Prostate gland (tissue), 2 donors: ENCODE data around the gene SLAMF8. TPM values are rescaled to one million over a fixed set of nuclear protein-coding genes. Genes with fewer than 3 reads are reported as not detected.
A peak's percentile ranks its signal among the peaks of the same experiment; 100 is the strongest.

Experiments used
- DNase-seq: peaks from one replicate; pipeline ENCODE4 v3.0.0-alpha.2; 2019; ENCODE audit warnings: low spot score
- H3K27ac ChIP-seq, 2 donors: fragments of 200-600 bp; sonication (generic); 2 replicates each; pipeline ENCODE4 v1.5.1; 2017 to 2019
- H3K27me3 ChIP-seq: fragments of 200-600 bp; sonication (generic); replicated peaks from 2 replicates; pipeline ENCODE4 v1.5.1; 2019; ENCODE audit not compliant: insufficient read depth
- H3K36me3 ChIP-seq, 2 donors: fragments of 200-600 bp; sonication (generic); 1 replicate in 1 of 2; 2 replicates in 1 of 2; pipeline versions ENCODE4 v1.5.1 to v1.8.1; 2017 to 2019
- H3K4me1 ChIP-seq: fragments of 200-600 bp; sonication (generic); replicated peaks from 2 replicates; pipeline ENCODE4 v1.5.1; 2019
- H3K4me3 ChIP-seq, 2 donors: fragments of 200-600 bp; sonication (generic); 2 replicates each; pipeline ENCODE4 v1.5.1; 2017 to 2019
- H3K9me3 ChIP-seq: fragments of 200-600 bp; sonication (generic); 2 replicates; pipeline ENCODE4 v1.5.1; 2017
- POLR2A ChIP-seq: fragments of 450-650 bp; IDR thresholded peaks from one replicate; pipeline ENCODE4 v1.6.1; 2016; ENCODE audit warnings: antibody characterized with exemption, mild to moderate bottlenecking
- POLR2AphosphoS5 ChIP-seq: sonication (generic); formaldehyde crosslinking; IDR thresholded peaks from one replicate; pipeline ENCODE4 v1.6.1; 2017; ENCODE audit warnings: antibody characterized with exemption
- WGBS: methylation state at CpG from one replicate; pipeline ENCODE4 v1.1.5; 2018; 5-methylcytosine and 5-hydroxymethylcytosine counted together
- intact Hi-C: fragments of 100-400 bp; cut with DNase I; formaldehyde crosslinking; loops from one replicate; pipeline ENCODE4 v1.14.2; 2022
- total RNA-seq, 2 donors: library from RNA; depleted of rRNA; stranded (reverse); fragments of >200 nt; gene quantifications; one replicate each; pipeline ENCODE4 v1.1.0, GENCODE V29; 2016
- TF ChIP-seq, protein P1 (sequence below), 4 experiments: fragments of 200-600 bp in 2 of 4; fragments of 450-650 bp in 2 of 4; sonication (generic) in 2 of 4; IDR thresholded peaks; 1 replicate in 3 of 4; 2 replicates in 1 of 4; pipeline ENCODE4 v1.5.1; 2016 to 2019; ENCODE audit warnings: antibody characterized with exemption in 4 of 4, mild to moderate bottlenecking in 2 of 4, moderate library complexity in 2 of 4

The SLAMF8 gene
- total RNA-seq, 2 donors from 2014 or later = 1.1 to 1.2 TPM

DNA sequence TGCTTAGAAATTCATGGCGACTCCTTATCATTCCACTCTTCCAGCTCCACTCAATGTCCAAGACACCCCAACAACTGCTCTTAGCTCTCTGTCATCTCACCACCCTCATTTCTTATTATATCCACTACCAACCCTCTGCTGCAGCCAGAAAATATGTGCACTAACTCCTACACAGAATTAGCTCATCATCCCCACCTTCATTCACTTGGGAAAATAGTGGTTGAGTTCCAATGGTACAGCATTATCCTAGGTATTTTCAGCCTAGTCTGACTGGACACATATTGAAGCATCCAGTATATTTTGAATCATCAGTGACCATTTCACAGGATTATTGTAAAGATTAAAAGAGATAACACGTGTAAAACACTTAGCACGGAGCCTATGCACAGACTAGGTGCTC is 52.5 kb downstream of the SLAMF8 start:
- intact Hi-C loops = no loop called here
- TF ChIP-seq POLR2AphosphoS5 (no peak), POLR2A (no peak)
- TF ChIP-seq, protein P1, sequence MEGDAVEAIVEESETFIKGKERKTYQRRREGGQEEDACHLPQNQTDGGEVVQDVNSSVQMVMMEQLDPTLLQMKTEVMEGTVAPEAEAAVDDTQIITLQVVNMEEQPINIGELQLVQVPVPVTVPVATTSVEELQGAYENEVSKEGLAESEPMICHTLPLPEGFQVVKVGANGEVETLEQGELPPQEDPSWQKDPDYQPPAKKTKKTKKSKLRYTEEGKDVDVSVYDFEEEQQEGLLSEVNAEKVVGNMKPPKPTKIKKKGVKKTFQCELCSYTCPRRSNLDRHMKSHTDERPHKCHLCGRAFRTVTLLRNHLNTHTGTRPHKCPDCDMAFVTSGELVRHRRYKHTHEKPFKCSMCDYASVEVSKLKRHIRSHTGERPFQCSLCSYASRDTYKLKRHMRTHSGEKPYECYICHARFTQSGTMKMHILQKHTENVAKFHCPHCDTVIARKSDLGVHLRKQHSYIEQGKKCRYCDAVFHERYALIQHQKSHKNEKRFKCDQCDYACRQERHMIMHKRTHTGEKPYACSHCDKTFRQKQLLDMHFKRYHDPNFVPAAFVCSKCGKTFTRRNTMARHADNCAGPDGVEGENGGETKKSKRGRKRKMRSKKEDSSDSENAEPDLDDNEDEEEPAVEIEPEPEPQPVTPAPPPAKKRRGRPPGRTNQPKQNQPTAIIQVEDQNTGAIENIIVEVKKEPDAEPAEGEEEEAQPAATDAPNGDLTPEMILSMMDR (IDR thresholded peaks at IDR 0.05) = no peak
- no peak for DNase-seq
- no peak overlapping the region for H3K4me3 ChIP-seq
- H3K9me3 ChIP-seq = no peaks in the 10 kb centered on the region
- 78% methylated on average over 3 of the region's 3 CpGs for WGBS
- H3K36me3 ChIP-seq = no peaks in the 10 kb centered on the region
- H3K4me1 ChIP-seq = no peaks in the 10 kb centered on the region
- no peak overlapping the region for H3K27ac ChIP-seq
- no peaks in the 10 kb centered on the region for H3K27me3 ChIP-seq

DNA sequence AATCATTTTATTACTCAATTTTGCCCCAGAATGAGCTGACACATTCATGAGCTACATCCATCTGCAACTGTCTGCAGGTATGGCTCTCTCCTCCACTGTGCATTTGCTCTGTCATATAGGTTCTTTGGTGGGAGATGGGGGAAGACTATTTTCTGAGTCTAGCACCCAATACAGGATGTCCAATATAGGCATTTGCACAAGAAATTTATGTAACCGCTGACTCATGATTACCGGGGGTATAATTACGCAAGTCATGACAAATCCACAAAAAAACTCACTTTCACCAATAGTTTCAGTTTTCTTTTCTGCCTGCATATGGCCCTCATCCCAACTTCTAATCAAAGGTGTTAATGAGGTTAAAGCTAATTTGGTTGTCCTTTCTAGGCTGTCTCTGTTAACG is 53.3 kb downstream of the SLAMF8 start:
- DNase-seq = no peak
- 84% methylated on average over 4 of the region's 4 CpGs for WGBS
- no peaks in the 10 kb centered on the region for H3K36me3 ChIP-seq
- H3K4me3 ChIP-seq = no peak overlapping the region
- H3K27me3 ChIP-seq = no peaks in the 10 kb centered on the region
- TF ChIP-seq, protein P1 (IDR thresholded peaks at IDR 0.05) = no peak
- TF ChIP-seq POLR2AphosphoS5 (no peak), POLR2A (no peak)
- intact Hi-C loops = no loop called here
- H3K4me1 ChIP-seq = no peaks in the 10 kb centered on the region
- no peak overlapping the region for H3K27ac ChIP-seq
- H3K9me3 ChIP-seq = no peaks in the 10 kb centered on the region

DNA sequence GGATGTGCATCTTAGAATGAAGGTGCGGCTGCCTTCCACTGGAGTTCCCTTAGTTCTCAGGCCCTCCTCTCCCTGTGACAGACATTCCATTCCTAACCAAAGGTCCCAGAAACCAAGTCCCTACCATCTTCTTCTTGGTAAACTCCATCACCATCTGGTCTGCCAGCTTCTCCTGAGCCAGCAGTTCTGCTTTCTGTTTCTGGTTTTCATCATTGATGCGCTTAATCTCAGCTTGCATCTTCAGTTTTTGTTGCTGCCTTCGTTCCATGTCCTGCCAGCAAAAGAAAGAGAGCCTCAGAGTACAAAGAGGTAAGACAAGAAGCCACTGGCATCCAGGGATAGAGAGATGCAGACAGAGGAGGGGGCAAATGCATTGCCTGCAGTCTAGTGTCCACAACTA is 53.8 kb downstream of the SLAMF8 start:
- intact Hi-C loops = no loop called here
- TF ChIP-seq, protein P1 (IDR thresholded peaks at IDR 0.05) = no peak
- no peak for TF ChIP-seq POLR2AphosphoS5
- TF ChIP-seq POLR2A = no peak
- WGBS = 81% methylated on average over 3 of the region's 3 CpGs

DNA sequence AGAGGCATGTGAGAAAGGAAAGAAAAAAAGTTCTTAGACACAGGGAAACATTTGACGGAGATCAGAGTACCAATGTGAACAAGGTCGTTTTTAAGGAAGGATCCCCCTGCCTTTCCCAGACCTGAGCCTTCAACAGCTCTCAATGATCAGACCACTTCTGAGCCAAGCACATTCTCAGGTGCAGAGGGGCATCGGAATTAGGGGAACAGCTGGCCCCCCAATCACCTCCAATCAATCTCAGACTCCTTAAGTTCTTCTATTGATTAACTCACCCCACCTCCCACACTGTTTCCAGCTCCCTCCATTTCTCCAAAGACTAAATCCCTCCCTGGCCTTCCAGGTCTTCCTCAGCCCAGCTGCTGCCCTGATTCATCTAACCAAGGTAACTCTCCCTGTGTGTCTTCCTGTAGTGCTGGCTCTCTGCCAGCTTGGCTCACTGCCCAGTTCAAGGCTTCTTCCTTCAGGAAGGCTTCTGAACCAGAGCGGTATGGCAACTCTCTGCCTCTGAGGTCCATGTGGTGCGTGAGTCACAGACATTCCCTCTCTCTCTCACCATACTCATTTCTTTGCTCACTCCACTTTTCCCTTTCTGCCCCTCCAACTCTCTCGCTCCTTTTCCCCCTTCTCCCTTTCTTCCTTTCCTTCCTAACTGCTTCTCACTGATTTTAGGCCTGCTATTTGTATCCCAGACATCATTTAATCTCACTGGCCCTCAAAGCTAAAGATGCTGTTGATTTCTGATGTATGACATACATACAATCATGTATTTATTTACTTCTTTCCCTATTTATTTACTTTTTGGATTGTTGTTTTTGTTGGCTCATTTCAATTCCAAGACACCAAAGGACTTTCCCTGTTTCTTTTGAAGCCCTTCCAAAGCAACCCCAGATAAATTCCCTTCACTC is 55.2 kb downstream of the SLAMF8 start:
- TF ChIP-seq, protein P1 (IDR thresholded peaks at IDR 0.05) = no peak
- TF ChIP-seq POLR2AphosphoS5 = peak; percentile 66
- WGBS = 57% methylated on average over 6 of the region's 6 CpGs
- Histone ChIP-seq H3K9me3 (no peaks in the 10 kb centered on the region), H3K4me3 (no peak overlapping the region), H3K27me3 (no peaks in the 10 kb centered on the region), H3K4me1 (no peaks in the 10 kb centered on the region), H3K36me3 (no peaks in the 10 kb centered on the region), H3K27ac (no peak overlapping the region)
- intact Hi-C loops = no loop called here
- peak; percentile 94 for DNase-seq

More for the DNA sequence above, 53.8 kb downstream of the SLAMF8 start:
- Histone ChIP-seq H3K36me3 (no peaks in the 10 kb centered on the region), H3K9me3 (no peaks in the 10 kb centered on the region), H3K4me3 (no peak overlapping the region), H3K27me3 (no peaks in the 10 kb centered on the region), H3K27ac (no peak overlapping the region), H3K4me1 (no peaks in the 10 kb centered on the region)
- no peak for DNase-seq

DNA sequence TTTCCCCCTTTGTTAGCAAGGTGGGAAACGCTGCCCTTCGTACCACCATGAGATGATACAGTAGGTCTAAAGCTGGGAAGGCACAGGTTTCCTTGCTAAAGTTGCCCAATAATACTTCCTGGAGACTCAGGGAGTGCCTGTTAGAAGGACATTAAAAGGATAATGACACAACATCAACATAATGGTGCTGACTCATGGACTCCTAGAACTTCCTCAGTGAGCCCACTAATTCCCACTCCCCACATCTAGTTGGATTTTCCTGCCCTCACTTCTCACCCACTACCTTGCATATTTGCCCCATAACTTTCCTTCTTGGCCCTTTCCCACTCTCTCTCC is 55.8 kb downstream of the SLAMF8 start:
- H3K4me1 ChIP-seq = no peaks in the 10 kb centered on the region
- intact Hi-C loops = no loop called here
- H3K27me3 ChIP-seq = no peaks in the 10 kb centered on the region
- TF ChIP-seq, protein P1 (IDR thresholded peaks at IDR 0.05) = no peak
- TF ChIP-seq POLR2AphosphoS5 = no peak
- TF ChIP-seq POLR2A = no peak
- DNase-seq = no peak
- H3K27ac ChIP-seq = no peak overlapping the region
- no peak overlapping the region for H3K4me3 ChIP-seq
- no peaks in the 10 kb centered on the region for H3K36me3 ChIP-seq
- H3K9me3 ChIP-seq = no peaks in the 10 kb centered on the region
- WGBS = 85% methylated on average over 2 of the region's 2 CpGs
